HG03064 (cell line): ENCODE data around the gene ZFP64.
"Not testable (repeated sequence)": the region's sequence is repeated elsewhere in the genome, so short reads cannot be mapped to it uniquely, and the experiment has no call there.

Source experiments
- ATAC-seq: cut with Tn5 transposase; IDR thresholded peaks from one replicate; pipeline ENCODE4 v1.9.1; 2021; ENCODE audit warnings: low read depth; ENCODE audit not compliant: unreplicated experiment

The ZFP64 gene

GRCh38 chr20:52191132-52191915, at the start of gene ZFP64:
Gene ZFP64 (minus strand): TSS chr20:52191779. CDS start chr20:52191636, 143 bp downstream.
- ATAC-seq, result peak; percentile 74

GRCh38 chr20:52240802-52241201, 49.2 kb upstream of the ZFP64 start:
- no peak for ATAC-seq

GRCh38 chr20:52239102-52239501, 47.5 kb upstream of the ZFP64 start:
- ATAC-seq, result no peak

GRCh38 chr20:52236292-52236691, 44.7 kb upstream of the ZFP64 start:
- ATAC-seq, result no peak

GRCh38 chr20:52235129-52235528, 43.5 kb upstream of the ZFP64 start:
- no peak for ATAC-seq

- no peak for ATAC-seq
Observed at GRCh38 chr20:52234302-52235045, 42.9 kb upstream of the ZFP64 start.

GRCh38 chr20:52231230-52231746, 39.7 kb upstream of the ZFP64 start:
- no peak for ATAC-seq

- ATAC-seq, result no peak
Observed at GRCh38 chr20:52230409-52230808, 38.8 kb upstream of the ZFP64 start.

GRCh38 chr20:52229346-52229745, 37.8 kb upstream of the ZFP64 start:
- not testable (repeated sequence) for ATAC-seq

- ATAC-seq, result no peak
Observed at GRCh38 chr20:52226370-52226769, 34.8 kb upstream of the ZFP64 start.

GRCh38 chr20:52224920-52225319, 33.3 kb upstream of the ZFP64 start:
- no peak for ATAC-seq

GRCh38 chr20:52221362-52221761, 29.8 kb upstream of the ZFP64 start:
- ATAC-seq, result not testable (repeated sequence)

- not testable (repeated sequence) for ATAC-seq
Observed at GRCh38 chr20:52220891-52221290, 29.3 kb upstream of the ZFP64 start.

- no peak for ATAC-seq
Observed at GRCh38 chr20:52219441-52219840, 27.9 kb upstream of the ZFP64 start.

GRCh38 chr20:52217689-52218395, 26.3 kb upstream of the ZFP64 start:
- ATAC-seq, result no peak

- no peak for ATAC-seq
Observed at GRCh38 chr20:52213995-52214394, 22.4 kb upstream of the ZFP64 start.

- ATAC-seq, result no peak
Observed at GRCh38 chr20:52212943-52213342, 21.4 kb upstream of the ZFP64 start.

GRCh38 chr20:52210037-52210990, 18.7 kb upstream of the ZFP64 start:
- ATAC-seq, result no peak

GRCh38 chr20:52209154-52209571, 17.6 kb upstream of the ZFP64 start:
- ATAC-seq, result no peak
